Measurements from ENCODE around the gene GOLGA6C.
"Not testable (repeated sequence)": the region's sequence is repeated elsewhere in the genome, so short reads cannot be mapped to it uniquely, and the experiment has no call there.

Gene GOLGA6C

GRCh38 chr15:75227663-75228280 lies 30.4 kb upstream of the GOLGA6C start:
- DNase-seq (ENCODE audit: low read depth) = no peak

- no peak for DNase-seq (ENCODE audit: low read depth)
These were observed 29.3 kb upstream of the GOLGA6C start for GRCh38 chr15:75228787-75229186.

GRCh38 chr15:75229191-75230015 lies 28.7 kb upstream of the GOLGA6C start:
- DNase-seq (ENCODE audit: low read depth) = no peak

- no peak for DNase-seq (ENCODE audit: low read depth)
These were observed 28.2 kb upstream of the GOLGA6C start for GRCh38 chr15:75230016-75230343.

- no peak for DNase-seq (ENCODE audit: low read depth)
These were observed 27.4 kb upstream of the GOLGA6C start for GRCh38 chr15:75230551-75231371.

GRCh38 chr15:75231836-75232235 lies 26.3 kb upstream of the GOLGA6C start:
- DNase-seq (ENCODE audit: low read depth) = no peak

- DNase-seq (ENCODE audit: low read depth) = no peak
These were observed 25.8 kb upstream of the GOLGA6C start for GRCh38 chr15:75232252-75232813.

GRCh38 chr15:75232826-75233503 lies 25.2 kb upstream of the GOLGA6C start:
- no peak for DNase-seq (ENCODE audit: low read depth)

- no peak for DNase-seq (ENCODE audit: low read depth)
These were observed 24.5 kb upstream of the GOLGA6C start for GRCh38 chr15:75233504-75234190.

GRCh38 chr15:75234191-75234810 lies 23.8 kb upstream of the GOLGA6C start:
- DNase-seq (ENCODE audit: low read depth) = no peak

GRCh38 chr15:75235051-75235673 lies 23.0 kb upstream of the GOLGA6C start:
- DNase-seq (ENCODE audit: low read depth) = no peak

GRCh38 chr15:75235760-75236729 lies 22.1 kb upstream of the GOLGA6C start:
- no peak for DNase-seq (ENCODE audit: low read depth)

- DNase-seq (ENCODE audit: low read depth) = no peak
These were observed 20.7 kb upstream of the GOLGA6C start for GRCh38 chr15:75237316-75237982.

- DNase-seq (ENCODE audit: low read depth) = no peak
These were observed 20.0 kb upstream of the GOLGA6C start for GRCh38 chr15:75238150-75238549.

GRCh38 chr15:75245741-75246140 lies 12.4 kb upstream of the GOLGA6C start:
- not testable (repeated sequence) for DNase-seq (ENCODE audit: low read depth)

- DNase-seq (ENCODE audit: low read depth) = not testable (repeated sequence)
These were observed 9.1 kb upstream of the GOLGA6C start for GRCh38 chr15:75248991-75249390.

- no peak for DNase-seq (ENCODE audit: low read depth)
These were observed 8.4 kb upstream of the GOLGA6C start for GRCh38 chr15:75249726-75250125.

- DNase-seq (ENCODE audit: low read depth) = not testable (repeated sequence)
These were observed 6.8 kb upstream of the GOLGA6C start for GRCh38 chr15:75251343-75251742.

- DNase-seq (ENCODE audit: low read depth) = not testable (repeated sequence)
These were observed 5.8 kb upstream of the GOLGA6C start for GRCh38 chr15:75252285-75252684.

All from stimulated activated CD8-positive, alpha-beta memory T cell treated with anti-CD3 and anti-CD28 coated beads, Interleukin-4, amount 100 ng/mL, for 24 hours (primary cell).